GM10266 (cell line): ENCODE measurements around the gene ZSCAN10.

Experiments
- DNase-seq: peaks from one replicate; pipeline ENCODE4 v3.0.0; 2012; ENCODE audit errors: extremely low spot score
- TF ChIP-seq, protein P1 (sequence below): IDR thresholded peaks from 2 replicates; pipeline ENCODE4 v1.5.1; 2012; ENCODE audit warnings: mild to moderate bottlenecking, low read depth; ENCODE audit not compliant: control insufficient read depth, insufficient read depth; ENCODE audit errors: missing control alignments

The ZSCAN10 gene

GRCh38 chr16:3098459-3099394 is at the start of gene ZSCAN10:
Gene ZSCAN10 (minus strand): TSS chr16:3099294. CDS start chr16:3092937, 6,357 bp downstream.
- TF ChIP-seq, protein P1, sequence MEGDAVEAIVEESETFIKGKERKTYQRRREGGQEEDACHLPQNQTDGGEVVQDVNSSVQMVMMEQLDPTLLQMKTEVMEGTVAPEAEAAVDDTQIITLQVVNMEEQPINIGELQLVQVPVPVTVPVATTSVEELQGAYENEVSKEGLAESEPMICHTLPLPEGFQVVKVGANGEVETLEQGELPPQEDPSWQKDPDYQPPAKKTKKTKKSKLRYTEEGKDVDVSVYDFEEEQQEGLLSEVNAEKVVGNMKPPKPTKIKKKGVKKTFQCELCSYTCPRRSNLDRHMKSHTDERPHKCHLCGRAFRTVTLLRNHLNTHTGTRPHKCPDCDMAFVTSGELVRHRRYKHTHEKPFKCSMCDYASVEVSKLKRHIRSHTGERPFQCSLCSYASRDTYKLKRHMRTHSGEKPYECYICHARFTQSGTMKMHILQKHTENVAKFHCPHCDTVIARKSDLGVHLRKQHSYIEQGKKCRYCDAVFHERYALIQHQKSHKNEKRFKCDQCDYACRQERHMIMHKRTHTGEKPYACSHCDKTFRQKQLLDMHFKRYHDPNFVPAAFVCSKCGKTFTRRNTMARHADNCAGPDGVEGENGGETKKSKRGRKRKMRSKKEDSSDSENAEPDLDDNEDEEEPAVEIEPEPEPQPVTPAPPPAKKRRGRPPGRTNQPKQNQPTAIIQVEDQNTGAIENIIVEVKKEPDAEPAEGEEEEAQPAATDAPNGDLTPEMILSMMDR = no peak
- no peak for DNase-seq

GRCh38 chr16:3148256-3149192 is 49.4 kb upstream of the ZSCAN10 start:
- peak; percentile 14 for DNase-seq
- TF ChIP-seq, protein P1 = no peak

DNA sequence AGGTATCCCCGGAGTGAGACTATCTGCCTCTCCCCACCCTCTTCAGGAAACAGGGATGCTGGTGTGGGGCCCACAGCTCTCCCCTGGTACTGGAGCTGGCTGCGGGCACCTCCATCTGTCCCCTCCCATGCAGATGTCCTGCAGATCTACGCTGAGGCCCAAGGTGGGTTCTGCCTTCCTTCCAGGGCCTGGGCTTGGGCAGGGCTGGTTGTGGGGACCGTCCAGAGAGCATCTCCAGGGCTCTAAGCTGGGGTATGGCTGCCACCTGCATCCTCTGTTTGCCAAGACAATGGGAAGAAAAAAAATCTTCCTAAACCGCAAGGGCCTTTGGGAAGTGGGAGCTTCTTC is 48.6 kb upstream of the ZSCAN10 start:
- TF ChIP-seq, protein P1 = no peak
- DNase-seq = no peak

DNA sequence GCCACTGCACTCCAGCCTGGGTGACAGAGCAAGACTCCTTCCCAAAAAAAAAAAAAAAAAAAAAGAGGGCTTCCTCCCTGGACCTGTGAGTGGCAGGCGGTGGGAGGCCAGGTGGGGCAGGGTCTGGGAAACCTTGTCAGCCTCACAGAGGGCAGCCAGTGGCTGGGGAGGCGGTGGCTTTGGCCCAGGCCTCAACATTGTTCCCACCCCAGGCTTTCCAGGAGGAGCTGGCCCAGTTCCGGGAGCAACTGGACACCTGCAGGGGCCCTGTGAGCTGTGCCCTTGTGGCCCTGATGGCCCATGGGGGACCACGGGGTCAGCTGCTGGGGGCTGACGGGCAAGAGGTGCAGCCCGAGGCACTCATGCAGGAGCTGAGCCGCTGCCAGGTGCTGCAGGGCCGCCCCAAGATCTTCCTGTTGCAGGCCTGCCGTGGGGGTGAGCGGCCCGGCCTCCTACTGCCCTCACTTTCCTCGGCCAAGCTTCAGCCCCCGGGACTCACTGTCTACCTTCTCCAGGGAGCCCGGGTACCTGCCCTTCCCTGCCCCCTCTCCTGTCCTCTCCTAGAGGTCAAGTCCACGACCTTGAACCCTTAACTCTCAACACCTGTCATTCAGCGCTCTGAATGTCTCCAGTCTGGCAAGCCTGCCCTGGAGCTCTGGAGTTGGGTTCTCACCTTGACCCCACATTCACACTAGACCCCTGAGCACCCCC is 48.1 kb upstream of the ZSCAN10 start:
- TF ChIP-seq, protein P1 = no peak
- DNase-seq = no peak

- no peak for DNase-seq
- TF ChIP-seq, protein P1 = no peak
Observed at GRCh38 chr16:3145660-3146059, 46.6 kb upstream of the ZSCAN10 start.

- TF ChIP-seq, protein P1 = no peak
- no peak for DNase-seq
Observed at GRCh38 chr16:3145151-3145550, 46.1 kb upstream of the ZSCAN10 start.
